Measurements from ENCODE around the gene NECAB3. TPM values are rescaled to one million over a fixed set of nuclear protein-coding genes. Genes with fewer than 3 reads are reported as not detected.

NECAB3 gene
- total and polyA plus RNA-seq, 2 of the 4 experiments (the other 2 are of a cell fraction), result 8.6 to 28.4 TPM

DNA sequence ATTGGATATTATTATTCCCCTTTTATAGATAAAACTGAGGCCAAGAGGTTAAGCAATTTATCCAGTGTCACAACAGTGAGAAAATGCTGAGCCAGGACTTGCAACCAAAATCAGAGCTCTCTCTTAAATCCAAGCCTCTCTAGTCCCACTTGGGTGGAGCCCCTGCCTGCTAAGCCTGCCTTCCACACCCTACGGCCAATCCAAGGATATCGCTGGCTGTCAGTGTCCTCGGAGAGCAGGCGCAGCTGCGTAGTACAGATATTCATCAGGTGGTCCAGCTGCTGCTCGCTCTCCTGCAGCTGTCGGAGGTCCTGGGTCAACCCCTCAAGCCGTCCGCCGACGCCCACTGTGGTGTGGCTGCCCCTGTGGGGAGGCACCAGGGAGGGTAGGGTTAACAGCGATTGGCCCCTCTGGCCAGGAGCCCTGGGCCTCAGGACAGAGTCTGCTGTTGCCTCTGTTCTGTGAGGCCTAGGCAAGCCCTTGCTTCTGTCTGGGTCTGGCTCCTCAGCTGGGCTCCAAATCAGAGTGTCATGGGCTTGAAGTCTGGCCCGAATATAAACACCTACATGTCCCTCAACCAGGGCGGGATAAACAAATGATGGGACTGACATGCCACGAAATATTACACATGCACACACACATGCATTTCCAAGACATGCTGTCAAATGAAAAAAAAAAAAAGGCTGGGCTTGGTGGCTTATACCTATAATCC is 3.9 kb upstream of the NECAB3 start:
- H3K27ac ChIP-seq (ENCODE audit: insufficient read depth, low read length), result no peak overlapping the region
- H4K8ac ChIP-seq (ENCODE audit: low read depth in 2 of 2, low read length in 2 of 2), result no peak overlapping the region
- 84% methylated on average over 11 of the region's 15 CpGs; no CpG with 5 or more reads in 1 of the 2 experiments for WGBS, 2 experiments (ENCODE audit: extremely low coverage in 2 of 2, insufficient read length in 1 of 2)
- H3K4me1 ChIP-seq (ENCODE audit: control insufficient read depth, insufficient read depth, low read length), result peaks cover 21% of the 10 kb centered on the region
- DNase-seq, result no peak
- no peaks in the 10 kb centered on the region for H3K27me3 ChIP-seq (ENCODE audit: control insufficient read depth, insufficient read depth, low read length)
- H3K36me3 ChIP-seq (ENCODE audit: control insufficient read depth, insufficient read depth, low read length), result no peaks in the 10 kb centered on the region; the same call in 1 of the 2 replicates
- BruUV-seq (replicated peaks), result no TSS peak
- H4K5ac ChIP-seq (ENCODE audit: low read depth, low read length), result no peak overlapping the region
- H2AK5ac ChIP-seq (ENCODE audit: low read depth, low read length), result no peak overlapping the region
- H2AFZ ChIP-seq (replicated peaks; ENCODE audit: low read length, poor library complexity), result no peak overlapping the region
- H3K14ac ChIP-seq (replicated peaks; ENCODE audit: low read depth, low read length), result no peak overlapping the region
- peaks cover 31% of the 10 kb centered on the region for H4K20me1 ChIP-seq (ENCODE audit: insufficient read depth, low read length)
- H4K91ac ChIP-seq (ENCODE audit: insufficient read depth, low read depth, low read length), result no peak overlapping the region
- intact Hi-C loops (cut with micrococcal nuclease) (no loop called here), in situ Hi-C loops (cut with MboI; ENCODE audit: low sequenced_read_pairs) (no loop called here), dilution Hi-C loops (cut with HindIII; ENCODE audit: low sequenced_read_pairs, unreplicated experiment) (no loop called here)
- H2AK9ac ChIP-seq (replicated peaks; ENCODE audit: low read depth, low read length, poor library complexity), result no peak overlapping the region
- no peak overlapping the region for H2BK120ac ChIP-seq (ENCODE audit: low read depth, low read length)
- H2BK20ac ChIP-seq (ENCODE audit: low read depth, low read length), result no peak overlapping the region
- H2BK5ac ChIP-seq (ENCODE audit: low read depth, low read length, poor library complexity, severe bottlenecking), result no peak overlapping the region
- no peaks in the 10 kb centered on the region for H3K9me3 ChIP-seq (ENCODE audit: control insufficient read depth, insufficient read depth, low read length)
- H2BK15ac ChIP-seq (ENCODE audit: low read depth, low read length), result no peak overlapping the region
- POLR2A ChIA-PET (ENCODE audit: unreplicated experiment), result interaction anchor here (0.7 kb wide), 1 partner anchor 234 kb away, joined by 3 read pairs; no protein-coding TSS in a partner anchor
- no peak overlapping the region for H3K9ac ChIP-seq (ENCODE audit: low read depth, low read length)
- ATAC-seq (ENCODE audit: low read depth), result no peak
- peaks cover 22% of the 10 kb centered on the region for H3K9me1 ChIP-seq (ENCODE audit: insufficient read depth, low read length)
- CTCF ChIA-PET, result no interaction called here
- H3K56ac ChIP-seq (ENCODE audit: extremely low read depth, insufficient read depth, low read length), result no peak overlapping the region
- H3K79me1 ChIP-seq (ENCODE audit: low read depth in 1 of 2, low read length in 2 of 2), result peaks cover 6 to 51% of the 10 kb centered on the region in 2 experiments; a peak in 3 of 4 replicates
- no peak overlapping the region for H3K4ac ChIP-seq (ENCODE audit: low read depth, low read length)
- H3K18ac ChIP-seq (ENCODE audit: low read depth, low read length), result no peak overlapping the region
- H3K4me2 ChIP-seq (ENCODE audit: low read depth, low read length), result no peak overlapping the region
- H3K4me3 ChIP-seq (ENCODE audit: insufficient read depth, low read depth, low read length), result no peak overlapping the region
- no peak overlapping the region for H3K23ac ChIP-seq (ENCODE audit: low read depth, low read length)
- TF ChIP-seq BHLHE40 (IDR thresholded peaks at IDR 0.05; ENCODE audit: low read depth, low read length), result no peak
- TF ChIP-seq NFE2L2 (IDR thresholded peaks at IDR 0.05; ENCODE audit: low read depth, low read length), result no peak
- TF ChIP-seq, protein P1, sequence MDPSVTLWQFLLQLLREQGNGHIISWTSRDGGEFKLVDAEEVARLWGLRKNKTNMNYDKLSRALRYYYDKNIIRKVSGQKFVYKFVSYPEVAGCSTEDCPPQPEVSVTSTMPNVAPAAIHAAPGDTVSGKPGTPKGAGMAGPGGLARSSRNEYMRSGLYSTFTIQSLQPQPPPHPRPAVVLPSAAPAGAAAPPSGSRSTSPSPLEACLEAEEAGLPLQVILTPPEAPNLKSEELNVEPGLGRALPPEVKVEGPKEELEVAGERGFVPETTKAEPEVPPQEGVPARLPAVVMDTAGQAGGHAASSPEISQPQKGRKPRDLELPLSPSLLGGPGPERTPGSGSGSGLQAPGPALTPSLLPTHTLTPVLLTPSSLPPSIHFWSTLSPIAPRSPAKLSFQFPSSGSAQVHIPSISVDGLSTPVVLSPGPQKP (IDR thresholded peaks at IDR 0.05; ENCODE audit: borderline replicate concordance, low read depth, low read length), result no peak
- TF ChIP-seq RAD21 (IDR thresholded peaks at IDR 0.05; ENCODE audit: low read length), result no peak
- TF ChIP-seq, protein P2, sequence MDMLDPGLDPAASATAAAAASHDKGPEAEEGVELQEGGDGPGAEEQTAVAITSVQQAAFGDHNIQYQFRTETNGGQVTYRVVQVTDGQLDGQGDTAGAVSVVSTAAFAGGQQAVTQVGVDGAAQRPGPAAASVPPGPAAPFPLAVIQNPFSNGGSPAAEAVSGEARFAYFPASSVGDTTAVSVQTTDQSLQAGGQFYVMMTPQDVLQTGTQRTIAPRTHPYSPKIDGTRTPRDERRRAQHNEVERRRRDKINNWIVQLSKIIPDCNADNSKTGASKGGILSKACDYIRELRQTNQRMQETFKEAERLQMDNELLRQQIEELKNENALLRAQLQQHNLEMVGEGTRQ (IDR thresholded peaks at IDR 0.05; ENCODE audit: low read depth, low read length), result no peak
- TF ChIP-seq, protein P3, sequence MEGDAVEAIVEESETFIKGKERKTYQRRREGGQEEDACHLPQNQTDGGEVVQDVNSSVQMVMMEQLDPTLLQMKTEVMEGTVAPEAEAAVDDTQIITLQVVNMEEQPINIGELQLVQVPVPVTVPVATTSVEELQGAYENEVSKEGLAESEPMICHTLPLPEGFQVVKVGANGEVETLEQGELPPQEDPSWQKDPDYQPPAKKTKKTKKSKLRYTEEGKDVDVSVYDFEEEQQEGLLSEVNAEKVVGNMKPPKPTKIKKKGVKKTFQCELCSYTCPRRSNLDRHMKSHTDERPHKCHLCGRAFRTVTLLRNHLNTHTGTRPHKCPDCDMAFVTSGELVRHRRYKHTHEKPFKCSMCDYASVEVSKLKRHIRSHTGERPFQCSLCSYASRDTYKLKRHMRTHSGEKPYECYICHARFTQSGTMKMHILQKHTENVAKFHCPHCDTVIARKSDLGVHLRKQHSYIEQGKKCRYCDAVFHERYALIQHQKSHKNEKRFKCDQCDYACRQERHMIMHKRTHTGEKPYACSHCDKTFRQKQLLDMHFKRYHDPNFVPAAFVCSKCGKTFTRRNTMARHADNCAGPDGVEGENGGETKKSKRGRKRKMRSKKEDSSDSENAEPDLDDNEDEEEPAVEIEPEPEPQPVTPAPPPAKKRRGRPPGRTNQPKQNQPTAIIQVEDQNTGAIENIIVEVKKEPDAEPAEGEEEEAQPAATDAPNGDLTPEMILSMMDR (conservative IDR thresholded peaks at IDR 0.05; ENCODE audit: low read depth, low read length), result no peak
- no peak for TF ChIP-seq FOS (IDR thresholded peaks at IDR 0.05; ENCODE audit: low read depth, low read length)
- no peak for TF ChIP-seq CEBPB (IDR thresholded peaks at IDR 0.05; ENCODE audit: low read depth, low read length)
- TF ChIP-seq POLR2A (IDR thresholded peaks at IDR 0.05; ENCODE audit: low read depth, low read length), result no peak
- no peak for TF ChIP-seq SMC3 (IDR thresholded peaks at IDR 0.05; ENCODE audit: low read depth, low read length)
- TF ChIP-seq MAFK (IDR thresholded peaks at IDR 0.05; ENCODE audit: low read depth, low read length), result no peak
- TF ChIP-seq CHD1 (IDR thresholded peaks at IDR 0.05; ENCODE audit: low read depth, low read length), result no peak
- TF ChIP-seq MXI1 (IDR thresholded peaks at IDR 0.05; ENCODE audit: borderline replicate concordance, low read depth, low read length), result no peak
- TF ChIP-seq RCOR1 (IDR thresholded peaks at IDR 0.05; ENCODE audit: insufficient replicate concordance, low read length), result no peak
- TF ChIP-seq RFX5 (IDR thresholded peaks at IDR 0.05; ENCODE audit: low read depth, low read length), result no peak
- TF ChIP-seq MAZ (IDR thresholded peaks at IDR 0.05; ENCODE audit: borderline replicate concordance, low read depth, low read length), result no peak

Measured in IMR-90 (cell line).